NCI-H345 treated with DMSO at 0.1 percent for 48 hours (cell line): ENCODE results near the gene BZW2.

Experiments
- DNase-seq: peaks from one replicate; lab custom pipeline; 2025; ENCODE audit not compliant: unreplicated experiment; lab: John Stamatoyannopoulos, UW

BZW2 gene

GRCh38 chr7:16744518-16745250 is 98.7 kb downstream of the BZW2 start:
- no peak for DNase-seq

- DNase-seq: no peak
Measured at GRCh38 chr7:16745645-16746044, 99.7 kb downstream of the BZW2 start.

GRCh38 chr7:16747102-16747501 is 101.1 kb downstream of the BZW2 start:
- no peak for DNase-seq

GRCh38 chr7:16753102-16753931 is 107.3 kb downstream of the BZW2 start, which contains the start of gene TSPAN13:
Gene TSPAN13 (plus strand): TSS chr7:16753755. CDS start chr7:16753968, 213 bp downstream.
- peak; percentile 90 for DNase-seq

GRCh38 chr7:16753932-16754855 is 108.2 kb downstream of the BZW2 start:
- DNase-seq: peak; percentile 38

GRCh38 chr7:16754856-16755317 is 108.9 kb downstream of the BZW2 start:
- DNase-seq: no peak

- DNase-seq: no peak
Measured at GRCh38 chr7:16755397-16755796, 109.4 kb downstream of the BZW2 start.
